Naive thymus-derived CD8-positive, alpha-beta T cell (primary cell): ENCODE data around the gene ERBB2. TPM values are rescaled to one million over a fixed set of nuclear protein-coding genes. Genes with fewer than 3 reads are reported as not detected.
"Not testable (repeated sequence)": the region's sequence is repeated elsewhere in the genome, so short reads cannot be mapped to it uniquely, and the experiment has no call there.

Experiments
- ATAC-seq, 2 donors: fragments of 150-1000 bp; cut with Tn5 transposase in 1 of 2; sonication (Bioruptor Pico), chemical (Tn5 transposase) in 1 of 2; 1 replicate in 1 of 2; 2 replicates in 1 of 2; pipeline ENCODE4 v1.10.0; 2021; ENCODE audit warnings: mild to moderate bottlenecking in 2 of 2, moderate library complexity in 2 of 2
- POLR2A ChIA-PET: fragments of 350-600 bp; sonication (Branson Sonifier 250); formaldehyde crosslinking; loops from one replicate; lab custom pipeline; 2021; ENCODE audit warnings: antibody characterized with exemption; lab: Charles Lee
- DNase-seq, 10 donors: peaks; one replicate each; pipeline versions ENCODE4 v3.0.0 to v3.0.0-alpha.2; 2020 to 2022
- H3K27ac Mint-ChIP-seq, 10 donors: one replicate each; pipeline ENCODE4 v1.8.0; 2020 to 2022; ENCODE audit warnings: mild to moderate bottlenecking in 10 of 10, mixed read lengths in 10 of 10, moderate library complexity in 4 of 10, inconsistent platforms in 1 of 10
- H3K27me3 Mint-ChIP-seq, 5 donors: one replicate each; pipeline ENCODE4 v1.8.0; 2021 to 2022; ENCODE audit warnings: mixed read lengths in 5 of 5
- H3K36me3 Mint-ChIP-seq, 3 donors: one replicate each; pipeline ENCODE4 v1.8.0; 2020 to 2022; ENCODE audit warnings: mixed read lengths in 3 of 3, mild to moderate bottlenecking in 2 of 3, inconsistent platforms in 1 of 3
- H3K4me1 Mint-ChIP-seq, 4 donors: one replicate each; pipeline ENCODE4 v1.8.0; 2021 to 2022; ENCODE audit warnings: mixed read lengths in 4 of 4
- H3K4me3 Mint-ChIP-seq, 10 donors: one replicate each; pipeline ENCODE4 v1.8.0; 2020 to 2022; ENCODE audit warnings: mild to moderate bottlenecking in 10 of 10, mixed read lengths in 10 of 10, moderate library complexity in 6 of 10, inconsistent platforms in 1 of 10
- H3K9me3 Mint-ChIP-seq, 9 donors: one replicate each; pipeline ENCODE4 v1.8.0; 2020 to 2022; ENCODE audit warnings: mixed read lengths in 9 of 9, mild to moderate bottlenecking in 3 of 9, inconsistent platforms in 1 of 9, moderate library complexity in 1 of 9
- polyA plus RNA-seq, 3 donors: library from polyadenylated mRNA; unstranded; fragments of 300-500 nt; fragmentation: Illumina TruSeq; gene quantifications; one replicate each; pipeline ENCODE4 v1.2.3, GENCODE V29; 2021
- total RNA-seq, 8 experiments: library from RNA in 2 of 8; stranded (reverse) in 2 of 8; gene quantifications; one replicate each; pipeline ENCODE4 v1.2.3 and lab custom pipeline; 2021 to 2026

The ERBB2 gene
- total and polyA plus RNA-seq, 5 experiments from 2014 or later, result 0.85 to 8.7 (median 2.4) TPM

GRCh38 chr17:39763051-39763820 lies 63.4 kb downstream of the ERBB2 start:
- H3K36me3 Mint-ChIP-seq, result peaks cover 22 to 66% (median 52%) of the 10 kb centered on the region in 3 donors
- ATAC-seq (no peak), DNase-seq (no peak)
- H3K9me3 Mint-ChIP-seq, result no peaks in the 10 kb centered on the region
- POLR2A ChIA-PET, result interaction anchor here (1.1 to 1.2 kb wide), 2 partner anchors 34 to 82 kb away, joined by 3 read pairs; no protein-coding TSS in a partner anchor
- H3K4me1 Mint-ChIP-seq, result peaks cover 27 to 88% (median 76%) of the 10 kb centered on the region in 4 donors
- no peaks in the 10 kb centered on the region for H3K27me3 Mint-ChIP-seq
- H3K4me3 Mint-ChIP-seq, result peak overlapping the region in 2 of 10 donors; percentile 12 to 36
- peak overlapping the region; percentile 17 to 88 (median 68) for H3K27ac Mint-ChIP-seq

DNA sequence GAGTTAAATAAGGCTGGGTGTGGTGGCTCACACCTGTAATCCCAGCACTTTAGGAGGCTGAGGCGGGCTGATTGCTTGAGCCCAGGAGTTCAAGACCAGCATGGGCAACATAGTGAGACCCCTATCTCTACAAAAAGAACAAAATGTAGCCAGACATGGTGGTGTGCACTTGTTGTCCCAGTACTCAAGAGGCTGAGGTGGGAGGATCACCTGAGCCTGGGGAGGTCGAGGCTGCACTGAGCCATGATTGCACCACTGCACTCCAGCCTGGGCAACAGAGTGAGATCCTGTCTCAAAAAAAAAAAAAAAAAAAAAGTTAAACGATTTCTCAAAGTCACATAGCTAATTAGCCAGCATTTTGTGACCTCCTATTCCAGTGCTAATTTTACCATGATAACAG lies 64.3 kb downstream of the ERBB2 start:
- not testable (repeated sequence) for DNase-seq, H3K27me3 Mint-ChIP-seq, ATAC-seq, H3K4me3 Mint-ChIP-seq, H3K9me3 Mint-ChIP-seq
- peaks cover 31 to 88% (median 76%) of the 10 kb centered on the region in 4 donors for H3K4me1 Mint-ChIP-seq
- peak overlapping the region in 4 of 10 donors; percentile 69 to 98 (median 76) for H3K27ac Mint-ChIP-seq
- POLR2A ChIA-PET, result interaction anchor here (1.0 to 2.4 kb wide), 6 partner anchors 9 to 163 kb away, joined by 3 to 18 read pairs (median 3); partner anchors contain the start of genes LRRC3C and ORMDL3
- peaks cover 22 to 71% (median 59%) of the 10 kb centered on the region in 3 donors for H3K36me3 Mint-ChIP-seq

- Mint-ChIP-seq H3K27me3 (no peaks in the 10 kb centered on the region), H3K36me3 (peaks cover 22 to 75% (median 61%) of the 10 kb centered on the region in 3 donors), H3K9me3 (no peaks in the 10 kb centered on the region), H3K4me3 (peak overlapping the region in 4 of 10 donors; percentile 16 to 36 (median 34)), H3K4me1 (peaks cover 33 to 90% (median 78%) of the 10 kb centered on the region in 4 donors), H3K27ac (peak overlapping the region; percentile 41 to 100 (median 93))
- DNase-seq (no peak), ATAC-seq (no peak)
- POLR2A ChIA-PET, result interaction anchor here (1.0 to 2.4 kb wide), 3 partner anchors 10 to 78 kb away, joined by 3 to 18 read pairs (median 3); no protein-coding TSS in a partner anchor
Measured at GRCh38 chr17:39765175-39765574, 65.3 kb downstream of the ERBB2 start.

DNA sequence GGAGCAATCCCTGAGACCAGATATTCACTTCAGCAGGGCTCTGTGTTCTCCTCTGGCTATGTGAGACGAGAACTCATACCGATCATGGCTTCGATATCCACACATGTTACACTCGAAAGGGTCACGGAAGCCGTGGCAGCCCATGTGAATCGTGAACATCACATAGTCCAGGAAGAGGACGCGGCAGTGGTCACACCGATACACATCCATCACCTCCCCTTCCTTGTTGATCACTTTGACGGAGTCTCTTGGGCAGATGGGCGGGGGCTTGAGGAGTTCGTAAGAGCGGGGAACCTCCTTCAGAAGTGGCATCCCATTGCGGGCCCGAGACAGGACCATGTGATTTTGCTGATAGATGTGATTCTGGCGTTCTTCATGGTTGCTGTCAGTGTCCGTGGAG lies 65.9 kb downstream of the ERBB2 start:
- Mint-ChIP-seq H3K27ac (peak overlapping the region; percentile 66 to 100 (median 95)), H3K9me3 (no peaks in the 10 kb centered on the region), H3K4me3 (peak overlapping the region in 3 of 10 donors; percentile 11 to 50 (median 16)), H3K36me3 (peaks cover 22 to 74% (median 61%) of the 10 kb centered on the region in 3 donors), H3K27me3 (no peaks in the 10 kb centered on the region), H3K4me1 (peaks cover 35 to 92% (median 81%) of the 10 kb centered on the region in 4 donors)
- ATAC-seq (no peak), DNase-seq (no peak)
- POLR2A ChIA-PET, result interaction anchor here (1.0 to 2.4 kb wide), 4 partner anchors 10 to 78 kb away, joined by 3 to 18 read pairs (median 4); no protein-coding TSS in a partner anchor

- no peak for ATAC-seq
- POLR2A ChIA-PET, result interaction anchor here (1.2 to 1.9 kb wide), 4 partner anchors 10 to 54 kb away, joined by 3 to 6 read pairs (median 5); no protein-coding TSS in a partner anchor
Measured at GRCh38 chr17:39767147-39767546, 67.3 kb downstream of the ERBB2 start.

GRCh38 chr17:39769974-39770587 lies 70.2 kb downstream of the ERBB2 start:
- no peaks in the 10 kb centered on the region for H3K27me3 Mint-ChIP-seq
- peak overlapping the region; percentile 86 to 100 (median 96) for H3K27ac Mint-ChIP-seq
- peaks cover 56 to 100% (median 99%) of the 10 kb centered on the region in 4 donors for H3K4me1 Mint-ChIP-seq
- POLR2A ChIA-PET, result interaction anchor here (0.8 to 2.2 kb wide), 16 partner anchors 9 to 157 kb away, joined by 3 to 27 read pairs (median 4); partner anchors contain the start of genes IKZF3, LRRC3C, MIEN1 and ORMDL3
- ATAC-seq, result peak; percentile 79 to 85
- no peaks in the 10 kb centered on the region for H3K9me3 Mint-ChIP-seq
- H3K36me3 Mint-ChIP-seq, result peaks cover 17 to 62% (median 44%) of the 10 kb centered on the region in 3 donors
- peak overlapping the region; percentile 33 to 95 (median 82) for H3K4me3 Mint-ChIP-seq
- DNase-seq, result peak in 8 of 10 donors; percentile 48 to 78 (median 67)

More at GRCh38 chr17:39767147-39767546, 67.3 kb downstream of the ERBB2 start:
- Mint-ChIP-seq H3K27ac (peak overlapping the region; percentile 86 to 100 (median 96)), H3K9me3 (no peaks in the 10 kb centered on the region), H3K4me3 (peak overlapping the region; percentile 14 to 89 (median 67)), H3K36me3 (peaks cover 22 to 76% (median 56%) of the 10 kb centered on the region in 3 donors), H3K27me3 (no peaks in the 10 kb centered on the region), H3K4me1 (peaks cover 43 to 94% (median 89%) of the 10 kb centered on the region in 4 donors)
- DNase-seq, result no peak

DNA sequence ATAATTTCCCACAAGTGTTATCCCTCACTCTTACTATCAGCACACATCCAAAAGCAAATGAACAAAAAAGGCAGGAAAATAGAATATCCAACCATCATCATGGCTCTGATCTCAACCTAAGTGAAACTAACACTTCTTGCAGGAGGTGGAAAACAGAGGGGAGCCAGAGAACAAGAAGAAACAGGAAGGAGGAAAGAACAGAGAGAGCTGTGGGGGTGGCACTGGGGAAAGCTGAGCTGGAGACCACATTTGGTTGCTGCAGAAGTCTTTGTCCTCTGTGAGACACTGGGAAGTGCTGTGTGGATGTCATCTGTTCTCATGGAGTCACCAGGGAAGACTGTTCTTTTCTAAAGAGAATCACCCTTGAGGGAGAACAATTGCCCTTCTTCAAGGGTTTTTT lies 72.6 kb downstream of the ERBB2 start:
- Mint-ChIP-seq H3K27me3 (no peaks in the 10 kb centered on the region), H3K9me3 (no peaks in the 10 kb centered on the region), H3K36me3 (peaks cover 1 to 46% (median 31%) of the 10 kb centered on the region in 3 donors), H3K4me3 (peak overlapping the region; percentile 52 to 95 (median 82)), H3K27ac (peak overlapping the region; percentile 93 to 100 (median 95)), H3K4me1 (peaks cover 51 to 97% (median 94%) of the 10 kb centered on the region in 4 donors)
- DNase-seq (peak in 2 of 10 donors; percentile 30 to 31), ATAC-seq (no peak)
- POLR2A ChIA-PET, result interaction anchor here (1.0 to 2.3 kb wide), 3 partner anchors 17 to 151 kb away, joined by 3 to 18 read pairs (median 7); no protein-coding TSS in a partner anchor

DNA sequence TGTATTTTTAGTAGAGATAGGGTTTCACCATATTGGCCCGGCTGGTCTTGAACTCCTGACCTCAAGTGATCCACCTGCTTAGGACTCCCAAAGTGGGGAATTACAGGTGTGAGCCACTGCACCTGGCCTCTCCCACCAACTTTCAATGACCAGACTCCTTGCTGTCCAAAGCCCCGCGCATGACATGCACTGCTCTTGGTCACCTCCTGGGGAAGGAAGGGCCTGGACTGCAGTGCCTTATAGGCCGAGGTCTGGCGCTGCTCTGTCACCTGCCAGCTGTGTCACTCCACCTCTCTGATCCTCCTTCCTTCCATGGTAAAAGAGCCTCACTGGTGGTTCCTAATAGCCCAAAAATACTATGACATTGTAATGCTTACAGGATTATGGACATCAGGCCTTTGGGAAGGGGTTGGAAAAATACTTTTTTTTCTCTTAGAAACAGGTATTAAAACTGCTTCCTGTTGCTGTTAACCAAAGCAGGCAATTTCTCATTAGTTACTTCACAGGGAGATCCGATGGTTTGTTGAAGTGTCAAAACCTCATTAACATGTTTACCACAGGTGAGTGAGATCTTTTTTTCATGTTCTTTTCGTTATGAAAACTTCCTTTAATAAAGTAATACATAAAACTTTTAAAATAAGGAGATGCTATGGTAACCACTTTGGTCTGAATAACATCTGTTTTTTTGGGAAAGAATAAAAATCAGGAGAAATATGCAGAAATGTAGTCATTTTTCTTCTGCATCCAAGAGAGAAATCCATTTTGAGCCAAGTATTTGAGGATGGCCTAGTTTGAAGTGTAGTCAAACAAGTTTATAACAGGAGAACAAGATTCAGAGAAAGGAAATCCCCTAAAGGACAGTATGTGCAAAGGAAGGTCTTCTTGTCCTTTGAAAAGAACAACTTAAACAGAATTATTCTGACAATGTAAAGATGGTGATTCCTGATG lies 73.4 kb downstream of the ERBB2 start:
- ATAC-seq (no peak), DNase-seq (peak in 1 of 10 donors; percentile 47)
- no peaks in the 10 kb centered on the region for H3K27me3 Mint-ChIP-seq
- POLR2A ChIA-PET, result interaction anchor here (1.0 to 7.1 kb wide), 4 partner anchors 18 to 152 kb away, joined by 3 to 64 read pairs (median 12); no protein-coding TSS in a partner anchor
- peak overlapping the region; percentile 93 to 100 (median 95) for H3K27ac Mint-ChIP-seq
- H3K36me3 Mint-ChIP-seq, result peaks cover 0 to 42% (median 26%) of the 10 kb centered on the region in 3 donors
- no peaks in the 10 kb centered on the region for H3K9me3 Mint-ChIP-seq
- H3K4me3 Mint-ChIP-seq, result peak overlapping the region; percentile 52 to 95 (median 82)
- H3K4me1 Mint-ChIP-seq, result peaks cover 53 to 97% (median 94%) of the 10 kb centered on the region in 4 donors

DNA sequence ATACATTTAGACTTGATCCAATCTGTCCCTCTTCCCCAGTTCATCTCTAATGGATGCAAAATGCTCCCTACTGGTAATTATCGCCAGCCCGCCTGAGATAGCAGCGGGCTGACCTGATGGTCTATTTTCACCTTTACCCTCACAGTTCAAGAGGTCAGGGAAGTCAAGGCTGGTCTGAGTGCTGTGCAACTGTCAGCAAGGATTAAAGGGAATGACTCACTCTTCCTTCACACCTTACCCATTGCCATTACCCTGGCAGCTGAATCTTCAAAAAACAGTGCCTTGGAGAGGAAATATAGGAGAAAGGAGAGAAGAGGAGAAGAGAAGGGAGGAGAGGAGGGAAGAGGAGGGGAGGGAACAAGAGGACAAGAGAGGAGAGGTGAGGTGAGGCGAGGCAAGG lies 74.2 kb downstream of the ERBB2 start:
- H3K27ac Mint-ChIP-seq, result peak overlapping the region; percentile 93 to 100 (median 95)
- ATAC-seq (no peak), DNase-seq (no peak)
- peak overlapping the region; percentile 54 to 95 (median 83) for H3K4me3 Mint-ChIP-seq
- no peaks in the 10 kb centered on the region for H3K27me3 Mint-ChIP-seq
- peaks cover 0 to 43% (median 20%) of the 10 kb centered on the region in 3 donors for H3K36me3 Mint-ChIP-seq
- POLR2A ChIA-PET, result interaction anchor here (4.0 to 7.1 kb wide), 2 partner anchors 15 to 20 kb away, joined by 15 to 64 read pairs; no protein-coding TSS in a partner anchor
- H3K9me3 Mint-ChIP-seq, result no peaks in the 10 kb centered on the region
- H3K4me1 Mint-ChIP-seq, result peaks cover 49 to 97% (median 94%) of the 10 kb centered on the region in 4 donors

DNA sequence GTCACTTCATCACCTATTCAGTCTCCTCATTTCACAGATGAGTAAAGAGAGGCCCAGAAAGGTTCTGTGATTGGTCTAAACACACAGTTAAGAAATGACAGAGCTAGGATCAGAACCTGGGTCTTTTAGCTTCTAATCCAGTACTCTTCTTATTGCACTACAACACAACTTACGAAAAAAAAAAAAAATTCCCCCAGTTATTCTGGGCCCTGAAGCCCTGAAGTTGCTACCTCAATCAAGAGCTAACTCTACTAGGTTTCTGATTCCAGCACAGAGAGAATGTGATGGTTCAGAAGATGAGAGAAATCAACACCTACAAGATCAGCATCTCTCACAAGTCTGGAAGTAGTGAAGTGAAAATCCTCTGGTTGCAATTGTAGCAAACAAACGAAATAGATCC lies 75.2 kb downstream of the ERBB2 start:
- DNase-seq, result no peak
- H3K27me3 Mint-ChIP-seq, result no peaks in the 10 kb centered on the region
- POLR2A ChIA-PET, result interaction anchor here (1.4 to 7.1 kb wide), 6 partner anchors 16 to 87 kb away, joined by 3 to 64 read pairs (median 19); no protein-coding TSS in a partner anchor
- H3K4me1 Mint-ChIP-seq, result peaks cover 49 to 94% (median 88%) of the 10 kb centered on the region in 4 donors
- peaks cover 0 to 41% (median 19%) of the 10 kb centered on the region in 3 donors for H3K36me3 Mint-ChIP-seq
- H3K9me3 Mint-ChIP-seq, result no peaks in the 10 kb centered on the region
- ATAC-seq, result peak in 1 of 2 donors; percentile 13
- peak overlapping the region; percentile 89 to 100 (median 95) for H3K27ac Mint-ChIP-seq
- H3K4me3 Mint-ChIP-seq, result peak overlapping the region; percentile 81 to 96 (median 91)

- H3K27me3 Mint-ChIP-seq, result no peaks in the 10 kb centered on the region
- peaks cover 47 to 91% (median 85%) of the 10 kb centered on the region in 4 donors for H3K4me1 Mint-ChIP-seq
- POLR2A ChIA-PET, result interaction anchor here (0.6 to 7.1 kb wide), 12 partner anchors 12 to 150 kb away, joined by 3 to 64 read pairs (median 5); no protein-coding TSS in a partner anchor
- ATAC-seq (peak; percentile 29 to 45), DNase-seq (no peak)
- H3K27ac Mint-ChIP-seq, result peak overlapping the region; percentile 89 to 100 (median 95)
- peak overlapping the region; percentile 81 to 96 (median 91) for H3K4me3 Mint-ChIP-seq
- H3K36me3 Mint-ChIP-seq, result peaks cover 0 to 44% (median 19%) of the 10 kb centered on the region in 3 donors
- H3K9me3 Mint-ChIP-seq, result no peaks in the 10 kb centered on the region
Measured at GRCh38 chr17:39776252-39776651, 76.4 kb downstream of the ERBB2 start.
